OCI-LY1 (cell line): ENCODE data around the gene TTC19.

Source experiments
- CTCF ChIP-seq: fragments of 200-600 bp; sonication (generic), shearing (Covaris generic); IDR thresholded peaks from 2 replicates; pipeline ENCODE4 v1.5.1; 2017; ENCODE audit warnings: mild to moderate bottlenecking, antibody characterized with exemption, low read length, moderate library complexity, mixed read lengths
- EZH2 ChIP-seq: fragments of 200-600 bp; sonication (generic), shearing (Covaris generic); IDR thresholded peaks from 2 replicates; pipeline ENCODE4 v1.8.0; 2017; ENCODE audit warnings: borderline replicate concordance, mixed run types, mild to moderate bottlenecking, antibody characterized with exemption, low read length, moderate library complexity, mixed read lengths

- no peak for TF ChIP-seq CTCF
- TF ChIP-seq EZH2: no peak
These were observed 24.3 kb downstream of the TTC19 start for GRCh38 chr17:16023881-16024280.
